Stimulated activated effector memory CD8-positive, alpha-beta T cell treated with anti-CD3 and anti-CD28 coated beads, Interleukin-12 subunit alpha, Interleukin-12 subunit beta, amount 100 ng/mL, for 72 hours (primary cell): ENCODE measurements around the gene PAK1.

Experiments used
- ATAC-seq: fragments of 150-1000 bp; cut with Tn5 transposase; 2 replicates; pipeline ENCODE4 v1.10.0; 2021
- DNase-seq, 2 donors: peaks; one replicate each; pipeline ENCODE4 v3.0.0; 2021 to 2022; ENCODE audit warnings: low spot score in 2 of 2
- H3K27ac Mint-ChIP-seq: one replicate; pipeline ENCODE4 v1.8.0; 2022; ENCODE audit warnings: mild to moderate bottlenecking, mixed read lengths
- H3K36me3 Mint-ChIP-seq: one replicate; pipeline ENCODE4 v1.8.0; 2022; ENCODE audit warnings: mild to moderate bottlenecking, mixed read lengths
- H3K4me1 Mint-ChIP-seq: one replicate; pipeline ENCODE4 v1.8.0; 2022; ENCODE audit warnings: mixed read lengths
- H3K4me3 Mint-ChIP-seq: one replicate; pipeline ENCODE4 v1.8.0; 2022; ENCODE audit warnings: mild to moderate bottlenecking, mixed read lengths
- H3K9me3 Mint-ChIP-seq: one replicate; pipeline ENCODE4 v1.8.0; 2022; ENCODE audit warnings: mixed read lengths

The PAK1 gene

DNA sequence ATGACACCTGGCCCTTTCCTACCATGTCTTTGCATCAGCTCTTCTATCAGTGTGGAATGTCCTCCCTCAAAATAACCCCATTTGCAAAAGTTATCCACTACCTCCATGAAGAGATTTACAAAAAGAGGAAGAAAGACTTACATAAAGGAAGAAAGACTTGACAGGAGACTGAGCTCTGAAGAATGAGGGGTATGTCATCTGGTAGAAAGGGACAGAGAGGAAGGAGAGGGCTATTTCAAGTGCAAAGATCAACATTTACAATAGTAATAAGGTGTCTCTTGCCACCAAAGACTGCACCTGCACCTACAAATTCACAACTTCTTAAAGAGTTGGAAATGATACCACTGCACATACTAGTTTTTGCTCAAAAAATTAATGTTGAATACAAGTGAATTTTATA lies 18.2 kb downstream of the PAK1 start:
- Mint-ChIP-seq H3K36me3 (no peaks in the 10 kb centered on the region), H3K4me1 (no peaks in the 10 kb centered on the region), H3K9me3 (no peaks in the 10 kb centered on the region), H3K4me3 (no peak overlapping the region), H3K27ac (no peak overlapping the region)
- DNase-seq (no peak), ATAC-seq (no peak)

- no peaks in the 10 kb centered on the region for H3K9me3 Mint-ChIP-seq
- ATAC-seq, result no peak
- H3K4me3 Mint-ChIP-seq, result no peak overlapping the region
- H3K4me1 Mint-ChIP-seq, result no peaks in the 10 kb centered on the region
- no peak for DNase-seq
- no peaks in the 10 kb centered on the region for H3K36me3 Mint-ChIP-seq
- H3K27ac Mint-ChIP-seq, result no peak overlapping the region
Observed at GRCh38 chr11:77454867-77455655, 18.8 kb downstream of the PAK1 start.

DNA sequence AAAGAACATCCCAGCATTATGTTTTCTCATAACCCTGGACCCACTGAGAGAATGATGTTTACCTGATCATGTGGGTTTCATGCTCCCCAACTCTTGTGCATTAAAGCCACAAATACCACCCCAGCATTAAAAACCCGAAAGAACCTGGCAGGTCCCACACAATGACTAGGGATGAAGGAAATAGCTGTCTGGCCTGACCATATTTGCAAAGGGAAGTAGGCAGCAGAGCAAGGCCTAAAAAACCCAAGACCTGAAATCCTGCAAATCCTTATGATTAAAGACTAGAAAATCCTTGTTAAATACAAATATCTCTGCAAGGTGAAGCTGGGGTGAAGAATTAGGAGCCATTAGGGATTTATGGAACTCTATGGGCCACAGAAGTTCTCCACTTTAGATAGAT lies 23.7 kb downstream of the PAK1 start:
- no peak overlapping the region for H3K27ac Mint-ChIP-seq
- H3K4me1 Mint-ChIP-seq, result peaks cover 6% of the 10 kb centered on the region
- ATAC-seq (no peak), DNase-seq (no peak)
- H3K4me3 Mint-ChIP-seq, result no peak overlapping the region
- no peaks in the 10 kb centered on the region for H3K36me3 Mint-ChIP-seq
- H3K9me3 Mint-ChIP-seq, result no peaks in the 10 kb centered on the region

GRCh38 chr11:77449784-77450183 lies 24.1 kb downstream of the PAK1 start:
- Mint-ChIP-seq H3K9me3 (no peaks in the 10 kb centered on the region), H3K4me1 (peaks cover 6% of the 10 kb centered on the region), H3K36me3 (no peaks in the 10 kb centered on the region), H3K27ac (no peak overlapping the region), H3K4me3 (no peak overlapping the region)
- ATAC-seq, result no peak
- no peak for DNase-seq

GRCh38 chr11:77449060-77449521 lies 24.8 kb downstream of the PAK1 start:
- Mint-ChIP-seq H3K27ac (no peak overlapping the region), H3K4me1 (peaks cover 6% of the 10 kb centered on the region), H3K4me3 (no peak overlapping the region), H3K9me3 (no peaks in the 10 kb centered on the region), H3K36me3 (no peaks in the 10 kb centered on the region)
- no peak for DNase-seq
- no peak for ATAC-seq

DNA sequence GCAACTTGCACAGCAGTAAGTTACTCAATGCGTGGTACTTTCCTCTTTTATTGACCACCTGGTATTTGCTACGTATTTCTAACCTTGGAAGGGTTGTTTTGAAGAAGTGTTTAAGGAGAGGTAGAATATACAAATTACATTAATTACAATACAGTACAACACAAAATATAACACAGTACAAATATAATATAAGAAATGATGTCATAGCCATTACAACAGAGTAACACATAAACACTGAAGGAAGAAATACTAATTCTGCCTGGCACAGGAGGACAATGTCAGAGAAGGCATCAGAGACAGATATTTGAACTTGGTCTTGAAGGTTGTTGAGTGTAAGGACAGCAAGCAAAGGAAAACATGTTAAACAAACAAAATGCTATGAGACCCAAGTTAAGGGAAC lies 25.6 kb downstream of the PAK1 start:
- H3K36me3 Mint-ChIP-seq, result no peaks in the 10 kb centered on the region

GRCh38 chr11:77446911-77447629 lies 26.8 kb downstream of the PAK1 start:
- ATAC-seq (no peak), DNase-seq (no peak)
- no peaks in the 10 kb centered on the region for H3K9me3 Mint-ChIP-seq
- H3K36me3 Mint-ChIP-seq, result no peaks in the 10 kb centered on the region
- peaks cover 6% of the 10 kb centered on the region for H3K4me1 Mint-ChIP-seq
- H3K4me3 Mint-ChIP-seq, result no peak overlapping the region
- H3K27ac Mint-ChIP-seq, result no peak overlapping the region

More for the DNA sequence above, 25.6 kb downstream of the PAK1 start:
- no peak for ATAC-seq
- no peak overlapping the region for H3K4me3 Mint-ChIP-seq
- no peak overlapping the region for H3K27ac Mint-ChIP-seq
- no peaks in the 10 kb centered on the region for H3K9me3 Mint-ChIP-seq
- H3K4me1 Mint-ChIP-seq, result peaks cover 6% of the 10 kb centered on the region
- DNase-seq, result no peak

GRCh38 chr11:77444261-77444660 lies 29.6 kb downstream of the PAK1 start:
- Mint-ChIP-seq H3K4me3 (no peak overlapping the region), H3K4me1 (peaks cover 4% of the 10 kb centered on the region)
- no peak for DNase-seq

DNA sequence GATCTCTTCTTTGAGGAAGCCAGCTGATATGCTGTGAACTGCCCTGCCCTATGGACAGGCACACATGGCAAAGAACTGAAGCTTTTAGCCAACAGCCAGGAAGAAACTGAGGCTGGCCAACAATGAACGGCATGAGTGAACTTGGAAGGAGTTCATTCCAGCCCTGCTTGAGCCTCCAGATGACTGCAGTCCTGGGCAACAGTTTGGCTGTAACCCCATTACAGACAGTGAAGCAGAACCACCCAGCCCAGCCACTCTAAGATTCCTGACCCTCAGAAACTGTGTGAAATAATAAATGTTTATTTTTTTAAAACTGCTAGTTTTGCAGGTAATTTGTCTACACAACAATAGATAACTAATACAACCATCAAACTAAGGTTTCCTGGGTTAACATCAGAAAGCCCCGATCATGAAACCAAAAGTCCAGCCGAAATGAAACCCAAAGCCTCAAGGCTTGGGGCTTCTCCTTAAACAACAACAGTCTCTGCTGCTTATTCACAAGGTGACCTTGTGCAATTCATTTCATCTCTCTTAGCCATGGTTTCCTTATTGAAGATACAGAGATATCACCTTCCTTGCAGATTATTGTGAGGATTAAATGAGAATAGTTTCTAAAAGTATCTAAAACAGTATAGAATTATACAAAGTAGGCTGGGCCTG lies 31.4 kb downstream of the PAK1 start:
- DNase-seq, result no peak
- Mint-ChIP-seq H3K4me1 (no peaks in the 10 kb centered on the region), H3K9me3 (no peaks in the 10 kb centered on the region), H3K36me3 (no peaks in the 10 kb centered on the region), H3K27ac (no peak overlapping the region), H3K4me3 (no peak overlapping the region)
- ATAC-seq, result no peak

More at GRCh38 chr11:77444261-77444660, 29.6 kb downstream of the PAK1 start:
- Mint-ChIP-seq H3K9me3 (no peaks in the 10 kb centered on the region), H3K27ac (no peak overlapping the region), H3K36me3 (no peaks in the 10 kb centered on the region)
- ATAC-seq, result no peak

GRCh38 chr11:77441426-77441825 lies 32.5 kb downstream of the PAK1 start:
- Mint-ChIP-seq H3K36me3 (no peaks in the 10 kb centered on the region), H3K27ac (no peak overlapping the region), H3K4me1 (no peaks in the 10 kb centered on the region), H3K4me3 (no peak overlapping the region), H3K9me3 (no peaks in the 10 kb centered on the region)
- no peak for ATAC-seq
- no peak for DNase-seq

DNA sequence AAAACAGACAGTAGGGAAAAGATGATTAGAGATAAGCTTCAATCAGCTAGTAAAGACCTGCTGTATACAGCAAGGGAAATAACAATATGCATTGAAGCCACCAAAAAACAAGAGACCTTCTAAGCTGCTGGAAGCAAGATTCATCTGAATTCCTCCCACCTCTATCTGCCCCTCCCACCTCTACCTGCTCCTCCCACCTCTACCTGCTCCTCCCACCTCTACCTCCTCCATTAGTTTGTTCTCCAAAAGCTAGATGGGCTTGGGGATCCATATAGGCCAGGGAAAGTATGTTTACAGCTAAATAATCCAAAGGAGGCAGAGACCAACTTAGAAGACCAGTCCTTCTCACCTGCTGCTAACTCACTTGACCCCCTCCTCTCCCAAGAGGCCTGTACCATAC lies 33.2 kb downstream of the PAK1 start:
- H3K9me3 Mint-ChIP-seq, result no peaks in the 10 kb centered on the region
- no peak for DNase-seq
- H3K4me3 Mint-ChIP-seq, result no peak overlapping the region
- H3K4me1 Mint-ChIP-seq, result no peaks in the 10 kb centered on the region
- H3K36me3 Mint-ChIP-seq, result no peaks in the 10 kb centered on the region
- no peak overlapping the region for H3K27ac Mint-ChIP-seq
- ATAC-seq, result no peak

DNA sequence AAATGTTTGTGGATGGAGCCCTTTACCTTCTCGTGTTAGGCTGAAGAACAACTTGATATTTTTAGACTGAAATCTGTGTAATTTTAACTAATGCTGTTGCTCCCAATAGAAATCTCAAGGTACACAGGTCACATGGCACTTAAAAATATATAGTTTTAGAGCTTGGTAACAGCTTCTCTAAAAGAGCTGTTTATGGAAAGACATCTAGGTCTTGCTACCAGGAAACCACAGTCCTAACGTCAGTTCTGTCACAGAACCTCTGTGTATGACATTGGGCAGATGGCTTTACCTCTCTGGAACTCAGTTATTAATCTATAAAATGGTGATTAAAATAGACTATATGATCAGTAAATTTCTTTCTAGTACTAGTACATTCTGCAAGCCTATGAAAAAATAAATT lies 35.4 kb downstream of the PAK1 start:
- no peak overlapping the region for H3K4me3 Mint-ChIP-seq
- no peaks in the 10 kb centered on the region for H3K4me1 Mint-ChIP-seq
- H3K36me3 Mint-ChIP-seq, result no peaks in the 10 kb centered on the region
- ATAC-seq (no peak), DNase-seq (no peak)
- no peaks in the 10 kb centered on the region for H3K9me3 Mint-ChIP-seq
- H3K27ac Mint-ChIP-seq, result no peak overlapping the region

GRCh38 chr11:77436969-77437368 lies 36.9 kb downstream of the PAK1 start:
- H3K4me1 Mint-ChIP-seq, result no peaks in the 10 kb centered on the region
- no peak for ATAC-seq
- no peaks in the 10 kb centered on the region for H3K36me3 Mint-ChIP-seq
- no peak overlapping the region for H3K27ac Mint-ChIP-seq
- no peak for DNase-seq
- H3K4me3 Mint-ChIP-seq, result no peak overlapping the region
- H3K9me3 Mint-ChIP-seq, result no peaks in the 10 kb centered on the region

GRCh38 chr11:77436506-77436905 lies 37.4 kb downstream of the PAK1 start:
- Mint-ChIP-seq H3K36me3 (no peaks in the 10 kb centered on the region), H3K4me3 (no peak overlapping the region), H3K4me1 (no peaks in the 10 kb centered on the region), H3K9me3 (no peaks in the 10 kb centered on the region), H3K27ac (no peak overlapping the region)
- DNase-seq, result no peak
- no peak for ATAC-seq

DNA sequence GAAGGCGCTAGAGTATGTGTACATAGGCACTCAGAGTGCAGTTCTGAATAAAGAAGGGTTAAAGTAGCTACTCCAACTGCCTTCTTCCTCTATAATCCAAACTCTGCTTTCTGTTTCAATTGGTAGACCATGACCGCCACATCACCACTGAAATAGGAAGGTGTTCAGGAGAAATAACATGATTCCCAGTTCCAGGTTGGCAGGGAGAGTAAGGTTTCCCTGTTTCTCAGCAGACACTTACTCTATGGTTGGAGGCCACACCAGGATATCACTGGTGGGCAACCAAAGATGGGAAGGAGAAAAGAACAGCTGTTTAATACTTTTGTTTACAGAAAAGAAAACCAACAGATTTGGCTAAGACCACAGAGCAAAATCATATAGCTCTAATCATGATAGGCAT lies 37.9 kb downstream of the PAK1 start:
- no peak for ATAC-seq
- Mint-ChIP-seq H3K4me3 (no peak overlapping the region), H3K27ac (no peak overlapping the region), H3K4me1 (no peaks in the 10 kb centered on the region), H3K36me3 (no peaks in the 10 kb centered on the region), H3K9me3 (no peaks in the 10 kb centered on the region)
- no peak for DNase-seq

- Mint-ChIP-seq H3K4me1 (no peaks in the 10 kb centered on the region), H3K4me3 (no peak overlapping the region), H3K27ac (no peak overlapping the region), H3K36me3 (no peaks in the 10 kb centered on the region), H3K9me3 (no peaks in the 10 kb centered on the region)
- no peak for DNase-seq
- peak; percentile 55 for ATAC-seq
Observed at GRCh38 chr11:77431813-77432212, 42.1 kb downstream of the PAK1 start.
